ENCODE measurements around the gene CLBA1.

GRCh38 chr14:105020815-105021655, 35.4 kb downstream of the CLBA1 start, which contains the start of gene CDCA4:
- no peak for TF ChIP-seq CTCF (IDR thresholded peaks at IDR 0.05)
- TF ChIP-seq POLR2A (IDR thresholded peaks at IDR 0.05), result peak; percentile 63
